Activated T-helper 1 cell treated with anti-CD3 and anti-CD28 coated beads, Interleukin-12 subunit alpha, Interleukin-12 subunit beta, Interleukin-2, Interleukin-4 antibody, amounts not matched to agents 30 ng/mL and 10 ng/mL and 1 ng/mL, durations not matched to agents 14 hours and 24 hours and 36 hours (primary cell): ENCODE measurements around the gene CACNA1D. TPM values are rescaled to one million over a fixed set of nuclear protein-coding genes. Genes with fewer than 3 reads are reported as not detected.

ENCODE experiments used
- DNase-seq: peaks from one replicate; pipeline ENCODE4 v3.0.0; 2021; ENCODE audit warnings: low spot score
- H3K27ac Mint-ChIP-seq: one replicate; pipeline ENCODE4 v1.8.0; 2021; ENCODE audit warnings: mild to moderate bottlenecking, mixed read lengths
- H3K27me3 Mint-ChIP-seq: one replicate; pipeline ENCODE4 v1.8.0; 2022; ENCODE audit warnings: mild to moderate bottlenecking, moderate library complexity, mixed read lengths; ENCODE audit not compliant: insufficient read depth
- H3K36me3 Mint-ChIP-seq: one replicate; pipeline ENCODE4 v1.8.0; 2021; ENCODE audit warnings: low read depth, mixed read lengths
- H3K4me1 Mint-ChIP-seq: one replicate; pipeline ENCODE4 v1.8.0; 2021; ENCODE audit warnings: low read depth, mixed read lengths
- H3K4me3 Mint-ChIP-seq: one replicate; pipeline ENCODE4 v1.8.0; 2021; ENCODE audit warnings: mild to moderate bottlenecking, moderate library complexity, mixed read lengths
- H3K9me3 Mint-ChIP-seq: one replicate; pipeline ENCODE4 v1.8.0; 2021; ENCODE audit warnings: mixed read lengths
- intact Hi-C: fragments of 100-400 bp; cut with micrococcal nuclease; formaldehyde crosslinking; loops from one replicate; pipeline ENCODE4 v1.15.1; 2024
- total RNA-seq: library from RNA; stranded (reverse); gene quantifications from 2 replicates; pipeline ENCODE4 v1.2.3, GENCODE V29; 2022

The CACNA1D gene
- total RNA-seq, 1 donor from 2014 or later = 0.65 TPM

- intact Hi-C loops = no loop called here
- Mint-ChIP-seq H3K36me3 (no peaks in the 10 kb centered on the region), H3K9me3 (no peaks in the 10 kb centered on the region), H3K4me3 (no peak overlapping the region), H3K27me3 (peaks cover 2% of the 10 kb centered on the region), H3K27ac (no peak overlapping the region), H3K4me1 (peaks cover 5% of the 10 kb centered on the region)
- no peak for DNase-seq
Observed at GRCh38 chr3:53819163-53819868, 324.9 kb downstream of the CACNA1D start.

- intact Hi-C loops = no loop called here
- Mint-ChIP-seq H3K9me3 (no peaks in the 10 kb centered on the region), H3K4me1 (peaks cover 5% of the 10 kb centered on the region), H3K27me3 (peaks cover 3% of the 10 kb centered on the region), H3K36me3 (no peaks in the 10 kb centered on the region), H3K27ac (no peak overlapping the region), H3K4me3 (no peak overlapping the region)
- DNase-seq = no peak
Observed at GRCh38 chr3:53820084-53820483, 325.7 kb downstream of the CACNA1D start.

- no peaks in the 10 kb centered on the region for H3K36me3 Mint-ChIP-seq
- DNase-seq = no peak
- no peak overlapping the region for H3K4me3 Mint-ChIP-seq
- H3K4me1 Mint-ChIP-seq = peaks cover 5% of the 10 kb centered on the region
- intact Hi-C loops = no loop called here
- peaks cover 8% of the 10 kb centered on the region for H3K27me3 Mint-ChIP-seq
- no peak overlapping the region for H3K27ac Mint-ChIP-seq
- H3K9me3 Mint-ChIP-seq = no peaks in the 10 kb centered on the region
Observed at GRCh38 chr3:53820756-53821580, 326.6 kb downstream of the CACNA1D start.

- intact Hi-C loops = no loop called here
- H3K9me3 Mint-ChIP-seq = no peaks in the 10 kb centered on the region
- H3K27ac Mint-ChIP-seq = no peak overlapping the region
- peaks cover 5% of the 10 kb centered on the region for H3K4me1 Mint-ChIP-seq
- no peak overlapping the region for H3K4me3 Mint-ChIP-seq
- peaks cover 11% of the 10 kb centered on the region for H3K27me3 Mint-ChIP-seq
- no peaks in the 10 kb centered on the region for H3K36me3 Mint-ChIP-seq
- no peak for DNase-seq
Observed at GRCh38 chr3:53821631-53822121, 327.3 kb downstream of the CACNA1D start.

GRCh38 chr3:53822331-53822741 is 327.9 kb downstream of the CACNA1D start:
- no peak overlapping the region for H3K4me3 Mint-ChIP-seq
- intact Hi-C loops = no loop called here
- H3K27me3 Mint-ChIP-seq = peaks cover 14% of the 10 kb centered on the region
- no peaks in the 10 kb centered on the region for H3K9me3 Mint-ChIP-seq
- no peak for DNase-seq
- H3K36me3 Mint-ChIP-seq = no peaks in the 10 kb centered on the region
- no peak overlapping the region for H3K27ac Mint-ChIP-seq
- peaks cover 5% of the 10 kb centered on the region for H3K4me1 Mint-ChIP-seq

GRCh38 chr3:53823026-53823955 is 328.9 kb downstream of the CACNA1D start:
- no peak overlapping the region for H3K27ac Mint-ChIP-seq
- H3K4me3 Mint-ChIP-seq = no peak overlapping the region
- intact Hi-C loops = no loop called here
- H3K36me3 Mint-ChIP-seq = no peaks in the 10 kb centered on the region
- H3K27me3 Mint-ChIP-seq = peaks cover 14% of the 10 kb centered on the region
- DNase-seq = no peak
- H3K9me3 Mint-ChIP-seq = no peaks in the 10 kb centered on the region
- no peaks in the 10 kb centered on the region for H3K4me1 Mint-ChIP-seq

GRCh38 chr3:53823956-53824657 is 329.7 kb downstream of the CACNA1D start:
- Mint-ChIP-seq H3K4me1 (no peaks in the 10 kb centered on the region), H3K27me3 (peaks cover 16% of the 10 kb centered on the region), H3K9me3 (no peaks in the 10 kb centered on the region), H3K36me3 (no peaks in the 10 kb centered on the region), H3K27ac (no peak overlapping the region), H3K4me3 (no peak overlapping the region)
- no peak for DNase-seq
- intact Hi-C loops = no loop called here

- DNase-seq = no peak
- H3K9me3 Mint-ChIP-seq = no peaks in the 10 kb centered on the region
- no peak overlapping the region for H3K4me3 Mint-ChIP-seq
- no peak overlapping the region for H3K27ac Mint-ChIP-seq
- no peaks in the 10 kb centered on the region for H3K4me1 Mint-ChIP-seq
- intact Hi-C loops = no loop called here
- H3K27me3 Mint-ChIP-seq = peaks cover 16% of the 10 kb centered on the region
- no peaks in the 10 kb centered on the region for H3K36me3 Mint-ChIP-seq
Observed at GRCh38 chr3:53824795-53825194, 330.4 kb downstream of the CACNA1D start.

GRCh38 chr3:53826048-53826447 is 331.6 kb downstream of the CACNA1D start:
- H3K36me3 Mint-ChIP-seq = no peaks in the 10 kb centered on the region
- H3K9me3 Mint-ChIP-seq = no peaks in the 10 kb centered on the region
- no peak overlapping the region for H3K27ac Mint-ChIP-seq
- no peak for DNase-seq
- intact Hi-C loops = no loop called here
- peaks cover 16% of the 10 kb centered on the region for H3K27me3 Mint-ChIP-seq
- H3K4me1 Mint-ChIP-seq = no peaks in the 10 kb centered on the region
- H3K4me3 Mint-ChIP-seq = no peak overlapping the region

- no peak overlapping the region for H3K27ac Mint-ChIP-seq
- no peaks in the 10 kb centered on the region for H3K36me3 Mint-ChIP-seq
- H3K27me3 Mint-ChIP-seq = peaks cover 16% of the 10 kb centered on the region
- intact Hi-C loops = no loop called here
- H3K9me3 Mint-ChIP-seq = no peaks in the 10 kb centered on the region
- no peaks in the 10 kb centered on the region for H3K4me1 Mint-ChIP-seq
- H3K4me3 Mint-ChIP-seq = no peak overlapping the region
- no peak for DNase-seq
Observed at GRCh38 chr3:53828581-53828980, 334.2 kb downstream of the CACNA1D start.

GRCh38 chr3:53829605-53830004 is 335.2 kb downstream of the CACNA1D start:
- no peak overlapping the region for H3K4me3 Mint-ChIP-seq
- H3K36me3 Mint-ChIP-seq = no peaks in the 10 kb centered on the region
- H3K27ac Mint-ChIP-seq = no peak overlapping the region
- no peaks in the 10 kb centered on the region for H3K9me3 Mint-ChIP-seq
- H3K4me1 Mint-ChIP-seq = no peaks in the 10 kb centered on the region
- H3K27me3 Mint-ChIP-seq = peaks cover 16% of the 10 kb centered on the region
- no peak for DNase-seq
- intact Hi-C loops = no loop called here

- Mint-ChIP-seq H3K9me3 (no peaks in the 10 kb centered on the region), H3K27ac (no peak overlapping the region), H3K4me1 (no peaks in the 10 kb centered on the region), H3K36me3 (no peaks in the 10 kb centered on the region), H3K27me3 (peaks cover 9% of the 10 kb centered on the region), H3K4me3 (no peak overlapping the region)
- intact Hi-C loops = no loop called here
- DNase-seq = no peak
Observed at GRCh38 chr3:53830944-53831343, 336.5 kb downstream of the CACNA1D start.
